ENCODE data around the gene DUSP7.

The DUSP7 gene

GRCh38 chr3:52004163-52004787 lies 52.1 kb downstream of the DUSP7 start:
- DNase-seq = no peak

GRCh38 chr3:52002748-52003147 lies 53.6 kb downstream of the DUSP7 start:
- DNase-seq = no peak

- peak; percentile 81 for DNase-seq
Observed at GRCh38 chr3:52001443-52001974, 54.9 kb downstream of the DUSP7 start.

- DNase-seq = no peak
Observed at GRCh38 chr3:51999846-52000245, 56.5 kb downstream of the DUSP7 start.
